Panc1 (cell line): ENCODE data around the gene NTRK3.

ENCODE experiments used
- CTCF ChIP-seq: fragments of 450-650 bp; IDR thresholded peaks from 2 replicates; pipeline ENCODE4 v1.5.1; 2017; ENCODE audit warnings: mild to moderate bottlenecking
- POLR2AphosphoS5 ChIP-seq: IDR thresholded peaks from 2 replicates; pipeline ENCODE4 v1.6.1; 2012; ENCODE audit warnings: mild to moderate bottlenecking, low read depth, low read length, moderate library complexity
- TCF7L2 ChIP-seq: IDR thresholded peaks from 2 replicates; pipeline ENCODE4 v1.6.1; 2011; ENCODE audit warnings: mild to moderate bottlenecking, low read depth, low read length, inconsistent platforms
- TF ChIP-seq, protein P1 (sequence below), 2 experiments: IDR thresholded peaks; 2 replicates each; pipeline ENCODE4 v1.6.1; 2011 to 2012; ENCODE audit warnings: low read depth in 2 of 2, control low read depth in 1 of 2, low read length in 1 of 2, mild to moderate bottlenecking in 1 of 2, moderate library complexity in 1 of 2; ENCODE audit not compliant: insufficient read depth in 1 of 2

- no peak for TF ChIP-seq CTCF
- TF ChIP-seq POLR2AphosphoS5 = no peak
- TF ChIP-seq, protein P1, sequence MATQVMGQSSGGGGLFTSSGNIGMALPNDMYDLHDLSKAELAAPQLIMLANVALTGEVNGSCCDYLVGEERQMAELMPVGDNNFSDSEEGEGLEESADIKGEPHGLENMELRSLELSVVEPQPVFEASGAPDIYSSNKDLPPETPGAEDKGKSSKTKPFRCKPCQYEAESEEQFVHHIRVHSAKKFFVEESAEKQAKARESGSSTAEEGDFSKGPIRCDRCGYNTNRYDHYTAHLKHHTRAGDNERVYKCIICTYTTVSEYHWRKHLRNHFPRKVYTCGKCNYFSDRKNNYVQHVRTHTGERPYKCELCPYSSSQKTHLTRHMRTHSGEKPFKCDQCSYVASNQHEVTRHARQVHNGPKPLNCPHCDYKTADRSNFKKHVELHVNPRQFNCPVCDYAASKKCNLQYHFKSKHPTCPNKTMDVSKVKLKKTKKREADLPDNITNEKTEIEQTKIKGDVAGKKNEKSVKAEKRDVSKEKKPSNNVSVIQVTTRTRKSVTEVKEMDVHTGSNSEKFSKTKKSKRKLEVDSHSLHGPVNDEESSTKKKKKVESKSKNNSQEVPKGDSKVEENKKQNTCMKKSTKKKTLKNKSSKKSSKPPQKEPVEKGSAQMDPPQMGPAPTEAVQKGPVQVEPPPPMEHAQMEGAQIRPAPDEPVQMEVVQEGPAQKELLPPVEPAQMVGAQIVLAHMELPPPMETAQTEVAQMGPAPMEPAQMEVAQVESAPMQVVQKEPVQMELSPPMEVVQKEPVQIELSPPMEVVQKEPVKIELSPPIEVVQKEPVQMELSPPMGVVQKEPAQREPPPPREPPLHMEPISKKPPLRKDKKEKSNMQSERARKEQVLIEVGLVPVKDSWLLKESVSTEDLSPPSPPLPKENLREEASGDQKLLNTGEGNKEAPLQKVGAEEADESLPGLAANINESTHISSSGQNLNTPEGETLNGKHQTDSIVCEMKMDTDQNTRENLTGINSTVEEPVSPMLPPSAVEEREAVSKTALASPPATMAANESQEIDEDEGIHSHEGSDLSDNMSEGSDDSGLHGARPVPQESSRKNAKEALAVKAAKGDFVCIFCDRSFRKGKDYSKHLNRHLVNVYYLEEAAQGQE (IDR thresholded peaks at IDR 0.05; ENCODE audit: insufficient read depth in 1 of 2, low read depth in 2 of 2, low read length in 1 of 2) = no peak
- TF ChIP-seq TCF7L2 = no peak
Measured at GRCh38 chr15:87965304-87965703, 291.2 kb downstream of the NTRK3 start.
